Thoracic aorta endothelial cell (primary cell): ENCODE results near the gene SLC38A6. TPM values are rescaled to one million over a fixed set of nuclear protein-coding genes. Genes with fewer than 3 reads are reported as not detected.

ENCODE experiments used
- small RNA-seq: library from RNA; depleted of rRNA; stranded (forward); fragments of <200 nt; gene quantifications from one replicate; pipeline ENCODE3, GENCODE V24; 2012
- total RNA-seq: library from RNA; depleted of rRNA; stranded (reverse); fragments of >200 nt; gene quantifications from 2 replicates; pipeline ENCODE4 v1.2.3, GENCODE V29; 2012

Gene SLC38A6
- 46.3 and 51.9 TPM in 2 replicates for total RNA-seq

GRCh38 chr14:60980811-60981632 lies at the start of gene SLC38A6, which contains the start of gene TRMT5:
Gene SLC38A6 (plus strand): TSS chr14:60981245. CDS start chr14:60981278, 33 bp downstream.
Gene TRMT5 (minus strand): TSS chr14:60981079. CDS start chr14:60980973, 106 bp downstream.

Small RNAs within 50 kb of the gene (small RNA-seq; reads per million reads assigned to genes)
- not detected for gene RNU6-398P

Other genes starting within 250 kb of the SLC38A6 start
- gene MNAT1, start 246.5 kb upstream of the SLC38A6 start, total RNA-seq: 91.7 and 101 TPM in 2 replicates
- 15.8 and 17.4 TPM in 2 replicates for gene TRMT5, start 166 bp upstream of the SLC38A6 start, total RNA-seq